HepG2 (cell line): ENCODE results near the gene MRPS35. TPM values are rescaled to one million over a fixed set of nuclear protein-coding genes. Genes with fewer than 3 reads are reported as not detected.

Source experiments
- ADNP ChIP-seq: sonication (generic); formaldehyde crosslinking; IDR thresholded peaks from 2 replicates; pipeline ENCODE4 v1.4.0; 2020; ENCODE audit warnings: missing genetic modification reagents
- ESRRA ChIP-seq: sonication (generic); formaldehyde crosslinking; IDR thresholded peaks from 2 replicates; pipeline ENCODE4 v1.5.1; 2020; ENCODE audit warnings: mild to moderate bottlenecking, low read depth, missing genetic modification reagents
- HDAC1 ChIP-seq: sonication (generic); formaldehyde crosslinking; IDR thresholded peaks from 2 replicates; pipeline ENCODE4 v1.5.1; 2020; ENCODE audit warnings: mild to moderate bottlenecking, missing genetic modification reagents
- MAFK ChIP-seq, 2 experiments: IDR thresholded peaks in 1 of 2; conservative IDR thresholded peaks in 1 of 2; 2 replicates each; pipeline ENCODE4 v1.6.1; 2011; ENCODE audit warnings: improper control_type of control experiment in 2 of 2, low read length in 2 of 2
- MATR3 ChIP-seq: sonication (generic); formaldehyde crosslinking; IDR thresholded peaks from 2 replicates; pipeline ENCODE4 v1.4.0; 2020; ENCODE audit warnings: missing genetic modification reagents
- NFE2 ChIP-seq: sonication (generic); formaldehyde crosslinking; IDR thresholded peaks from 2 replicates; pipeline ENCODE4 v1.4.0; 2020; ENCODE audit warnings: missing genetic modification reagents
- NONO ChIP-seq, 2 experiments: fragments of 450-650 bp in 1 of 2; sonication (generic) in 1 of 2; formaldehyde crosslinking in 1 of 2; IDR thresholded peaks in 1 of 2; conservative IDR thresholded peaks in 1 of 2; 2 replicates each; pipeline versions ENCODE4 v1.6.1 to v1.8.0; 2017 to 2022; ENCODE audit warnings: mild to moderate bottlenecking in 1 of 2, missing genetic modification reagents in 1 of 2, moderate library complexity in 1 of 2
- POLR2A ChIP-seq, 2 experiments: IDR thresholded peaks; 2 replicates each; pipeline ENCODE4 v1.6.1; 2011; ENCODE audit warnings: low read depth in 2 of 2, low read length in 2 of 2, mild to moderate bottlenecking in 1 of 2, moderate library complexity in 1 of 2; ENCODE audit not compliant: insufficient read depth in 1 of 2
- TGIF2 ChIP-seq: IDR thresholded peaks from 2 replicates; pipeline ENCODE4 v1.6.1; 2016; ENCODE audit warnings: control low read depth, missing compliant biosample characterization
- THYN1 ChIP-seq: sonication (generic); formaldehyde crosslinking; IDR thresholded peaks from 2 replicates; pipeline ENCODE4 v1.8.1; 2023; ENCODE audit warnings: low read depth, mild to moderate bottlenecking, moderate library complexity, missing genetic modification reagents, borderline replicate concordance
- UBTF ChIP-seq: sonication (generic); formaldehyde crosslinking; IDR thresholded peaks from 2 replicates; pipeline ENCODE4 v1.4.0; 2020; ENCODE audit warnings: mild to moderate bottlenecking, missing genetic modification reagents
- XRCC5 ChIP-seq: fragments of 200-400 bp; formaldehyde crosslinking; optimal IDR thresholded peaks from 2 replicates; pipeline ENCODE3; 2017; ENCODE audit warnings: mild to moderate bottlenecking, low read length
- ZNF18 ChIP-seq: sonication (generic); formaldehyde crosslinking; IDR thresholded peaks from 2 replicates; pipeline ENCODE4 v1.8.0; 2022; ENCODE audit warnings: mild to moderate bottlenecking, missing genetic modification reagents; ENCODE audit not compliant: insufficient replicate concordance
- ZNF605 ChIP-seq: sonication (generic); formaldehyde crosslinking; IDR thresholded peaks from 2 replicates; pipeline ENCODE4 v1.8.0; 2022; ENCODE audit warnings: mild to moderate bottlenecking, missing genetic modification reagents
- ZNF850 ChIP-seq: sonication (generic); formaldehyde crosslinking; conservative IDR thresholded peaks from 2 replicates; pipeline ENCODE4 v1.9.0; 2021; ENCODE audit warnings: mild to moderate bottlenecking, missing genetic modification reagents
- ZSCAN21 ChIP-seq: sonication (generic); formaldehyde crosslinking; IDR thresholded peaks from 2 replicates; pipeline ENCODE4 v1.8.0; 2022; ENCODE audit warnings: mild to moderate bottlenecking, missing genetic modification reagents, moderate library complexity, borderline replicate concordance
- ZSCAN9 ChIP-seq: IDR thresholded peaks from 2 replicates; pipeline ENCODE4 v1.6.1; 2016; ENCODE audit warnings: borderline replicate concordance
- polyA plus RNA-seq, 8 experiments: library from polyadenylated mRNA; depleted of rRNA in 3 of 8; stranded (reverse) in 7 of 8; unstranded in 1 of 8; fragments of >200 nt; fragmentation: Illumina TruSeq in 4 of 8; extraction: Trizol in 4 of 8; gene quantifications; 2 replicates each; pipeline versions ENCODE4 v1.2.1 to v1.2.3, GENCODE V29; 2011 to 2016; ENCODE audit warnings: low read depth in 4 of 8, missing spikeins in 1 of 8, mixed read lengths in 1 of 8; ENCODE audit not compliant: insufficient read depth in 1 of 8
- total RNA-seq, 5 experiments: library from RNA; depleted of rRNA; stranded (reverse); fragments of >200 nt; fragmentation: Illumina TruSeq; extraction: Trizol; gene quantifications; 2 replicates each; pipeline ENCODE4 v1.2.3, GENCODE V29; 2016; ENCODE audit warnings: low read depth in 1 of 5
- TF ChIP-seq, protein P1 (sequence below): sonication (generic); formaldehyde crosslinking; IDR thresholded peaks from 2 replicates; pipeline ENCODE4 v1.4.0; 2020; ENCODE audit warnings: missing genetic modification reagents, borderline replicate concordance
- TF ChIP-seq, protein P2 (sequence below): fragments of 450-650 bp; IDR thresholded peaks from 2 replicates; pipeline ENCODE4 v1.6.1; 2017
- TF ChIP-seq, protein P3 (sequence below): sonication (generic); formaldehyde crosslinking; IDR thresholded peaks from 2 replicates; pipeline ENCODE4 v1.4.0; 2020; ENCODE audit warnings: missing genetic modification reagents, borderline replicate concordance

MRPS35 gene
- total and polyA plus RNA-seq, 2 of the 13 experiments (the other 11 are each of a cell fraction or from before 2014, with no cell fraction given): 63.4 to 104 TPM

DNA sequence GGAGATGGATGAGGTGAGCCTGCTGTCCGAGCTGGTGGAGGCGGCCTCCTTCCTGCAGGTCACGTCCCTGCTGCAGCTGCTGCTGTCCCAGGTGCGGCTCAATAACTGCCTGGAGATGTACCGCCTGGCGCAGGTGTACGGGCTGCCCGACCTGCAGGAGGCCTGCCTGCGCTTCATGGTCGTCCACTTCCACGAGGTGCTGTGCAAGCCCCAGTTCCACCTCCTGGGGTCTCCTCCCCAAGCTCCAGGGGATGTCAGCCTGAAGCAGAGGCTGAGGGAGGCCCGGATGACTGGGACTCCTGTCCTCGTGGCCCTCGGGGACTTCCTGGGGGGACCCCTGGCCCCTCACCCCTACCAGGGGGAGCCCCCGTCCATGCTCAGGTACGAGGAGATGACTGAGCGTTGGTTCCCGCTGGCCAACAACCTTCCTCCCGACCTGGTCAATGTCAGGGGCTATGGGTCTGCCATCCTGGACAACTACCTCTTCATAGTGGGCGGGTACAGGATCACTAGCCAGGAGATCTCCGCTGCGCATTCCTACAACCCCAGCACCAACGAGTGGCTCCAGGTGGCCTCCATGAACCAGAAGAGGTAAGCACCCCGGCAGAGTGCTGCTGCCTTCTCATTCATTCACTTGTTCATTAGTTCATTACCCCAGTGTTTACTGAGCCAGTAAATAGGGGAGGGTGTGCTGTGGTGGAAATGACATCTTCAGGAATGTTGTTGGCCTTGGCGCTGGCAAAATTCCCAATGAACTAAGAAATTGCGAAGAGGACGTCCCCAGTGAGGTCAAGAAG is 70.2 kb downstream of the MRPS35 start (continued):
- TF ChIP-seq, protein P1, sequence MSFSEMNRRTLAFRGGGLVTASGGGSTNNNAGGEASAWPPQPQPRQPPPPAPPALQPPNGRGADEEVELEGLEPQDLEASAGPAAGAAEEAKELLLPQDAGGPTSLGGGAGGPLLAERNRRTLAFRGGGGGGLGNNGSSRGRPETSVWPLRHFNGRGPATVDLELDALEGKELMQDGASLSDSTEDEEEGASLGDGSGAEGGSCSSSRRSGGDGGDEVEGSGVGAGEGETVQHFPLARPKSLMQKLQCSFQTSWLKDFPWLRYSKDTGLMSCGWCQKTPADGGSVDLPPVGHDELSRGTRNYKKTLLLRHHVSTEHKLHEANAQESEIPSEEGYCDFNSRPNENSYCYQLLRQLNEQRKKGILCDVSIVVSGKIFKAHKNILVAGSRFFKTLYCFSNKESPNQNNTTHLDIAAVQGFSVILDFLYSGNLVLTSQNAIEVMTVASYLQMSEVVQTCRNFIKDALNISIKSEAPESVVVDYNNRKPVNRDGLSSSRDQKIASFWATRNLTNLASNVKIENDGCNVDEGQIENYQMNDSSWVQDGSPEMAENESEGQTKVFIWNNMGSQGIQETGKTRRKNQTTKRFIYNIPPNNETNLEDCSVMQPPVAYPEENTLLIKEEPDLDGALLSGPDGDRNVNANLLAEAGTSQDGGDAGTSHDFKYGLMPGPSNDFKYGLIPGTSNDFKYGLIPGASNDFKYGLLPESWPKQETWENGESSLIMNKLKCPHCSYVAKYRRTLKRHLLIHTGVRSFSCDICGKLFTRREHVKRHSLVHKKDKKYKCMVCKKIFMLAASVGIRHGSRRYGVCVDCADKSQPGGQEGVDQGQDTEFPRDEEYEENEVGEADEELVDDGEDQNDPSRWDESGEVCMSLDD (CRISPR knock-in tag): 0 out of 2 replicates have a peak, but pooled peaks have one; percentile 21
- TF ChIP-seq ZNF850 (no peak), TGIF2 (CRISPR knock-in tag) (no peak), ESRRA (CRISPR knock-in tag) (no peak), ZNF605 (CRISPR knock-in tag) (no peak), XRCC5 (no peak), UBTF (CRISPR knock-in tag) (peak; percentile 69), ZSCAN9 (no peak), ZSCAN21 (no peak; the same call in 1 of the 2 replicates), NONO (IDR thresholded peaks at IDR 0.05) (no peak), NONO (CRISPR knock-in tag; conservative IDR thresholded peaks at IDR 0.05) (no peak), THYN1 (no peak), POLR2A (IDR thresholded peaks at IDR 0.05; ENCODE audit: insufficient read depth in 1 of 2, low read depth in 2 of 2, low read length in 2 of 2) (0 out of 4 replicates have a peak, but pooled peaks of 1 of the 2 experiments have one; percentile 1), MATR3 (CRISPR knock-in tag) (no peak), HDAC1 (CRISPR knock-in tag) (peak; percentile 56; the same call in 1 of the 2 replicates), ZNF18 (CRISPR knock-in tag) (no peak), ADNP (CRISPR knock-in tag) (no peak), MAFK (conservative IDR thresholded peaks at IDR 0.05 in 1 of 2, IDR thresholded peaks at IDR 0.05 in 1 of 2; ENCODE audit: low read length in 2 of 2) (no peak), NFE2 (no peak)
- TF ChIP-seq, protein P2, sequence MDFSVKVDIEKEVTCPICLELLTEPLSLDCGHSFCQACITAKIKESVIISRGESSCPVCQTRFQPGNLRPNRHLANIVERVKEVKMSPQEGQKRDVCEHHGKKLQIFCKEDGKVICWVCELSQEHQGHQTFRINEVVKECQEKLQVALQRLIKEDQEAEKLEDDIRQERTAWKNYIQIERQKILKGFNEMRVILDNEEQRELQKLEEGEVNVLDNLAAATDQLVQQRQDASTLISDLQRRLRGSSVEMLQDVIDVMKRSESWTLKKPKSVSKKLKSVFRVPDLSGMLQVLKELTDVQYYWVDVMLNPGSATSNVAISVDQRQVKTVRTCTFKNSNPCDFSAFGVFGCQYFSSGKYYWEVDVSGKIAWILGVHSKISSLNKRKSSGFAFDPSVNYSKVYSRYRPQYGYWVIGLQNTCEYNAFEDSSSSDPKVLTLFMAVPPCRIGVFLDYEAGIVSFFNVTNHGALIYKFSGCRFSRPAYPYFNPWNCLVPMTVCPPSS: no peak
- TF ChIP-seq, protein P3, sequence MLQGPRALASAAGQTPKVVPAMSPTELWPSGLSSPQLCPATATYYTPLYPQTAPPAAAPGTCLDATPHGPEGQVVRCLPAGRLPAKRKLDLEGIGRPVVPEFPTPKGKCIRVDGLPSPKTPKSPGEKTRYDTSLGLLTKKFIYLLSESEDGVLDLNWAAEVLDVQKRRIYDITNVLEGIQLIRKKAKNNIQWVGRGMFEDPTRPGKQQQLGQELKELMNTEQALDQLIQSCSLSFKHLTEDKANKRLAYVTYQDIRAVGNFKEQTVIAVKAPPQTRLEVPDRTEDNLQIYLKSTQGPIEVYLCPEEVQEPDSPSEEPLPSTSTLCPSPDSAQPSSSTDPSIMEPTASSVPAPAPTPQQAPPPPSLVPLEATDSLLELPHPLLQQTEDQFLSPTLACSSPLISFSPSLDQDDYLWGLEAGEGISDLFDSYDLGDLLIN: 0 out of 2 replicates have a peak, but pooled peaks have one; percentile 38
